CD4-positive, alpha-beta memory T cell (primary cell): ENCODE data around the gene ALOX5. TPM values are rescaled to one million over a fixed set of nuclear protein-coding genes. Genes with fewer than 3 reads are reported as not detected.

ENCODE experiments used
- CTCF ChIA-PET: fragments of 350-600 bp; sonication (Branson Sonifier 250); formaldehyde crosslinking; loops from one replicate; lab custom pipeline; 2021; ENCODE audit warnings: inconsistent platforms; ENCODE audit not compliant: partially characterized antibody; lab: Charles Lee
- POLR2A ChIA-PET: fragments of 350-600 bp; sonication (Branson Sonifier 250); formaldehyde crosslinking; loops from one replicate; lab custom pipeline; 2021; ENCODE audit not compliant: partially characterized antibody; lab: Charles Lee
- DNase-seq, 5 donors: peaks; one replicate each; pipeline versions ENCODE4 v3.0.0 to v3.0.0-alpha.2; 2020 to 2022; ENCODE audit warnings: mixed read lengths in 1 of 5
- H3K27ac ChIP-seq: one replicate; pipeline ENCODE4 v1.7.0; 2013; ENCODE audit warnings: low read depth, low read length
- H3K27me3 ChIP-seq: 2 replicates; pipeline ENCODE4 v1.7.0; 2013; ENCODE audit warnings: mild to moderate bottlenecking, low read length, moderate library complexity; ENCODE audit not compliant: insufficient read depth
- H3K36me3 ChIP-seq: 2 replicates; pipeline ENCODE4 v1.7.0; 2013; ENCODE audit warnings: mild to moderate bottlenecking, low read length, moderate library complexity; ENCODE audit not compliant: insufficient read depth
- H3K4me1 ChIP-seq: 2 replicates; pipeline ENCODE4 v1.7.0; 2013; ENCODE audit warnings: mild to moderate bottlenecking, low read length, moderate library complexity; ENCODE audit not compliant: insufficient read depth
- H3K4me3 ChIP-seq, 2 donors: one replicate each; pipeline ENCODE4 v1.7.0; 2013; ENCODE audit warnings: low read length in 2 of 2, mild to moderate bottlenecking in 1 of 2
- H3K9me3 ChIP-seq, 2 donors: one replicate each; pipeline ENCODE4 v1.7.0; 2013; ENCODE audit warnings: low read length in 2 of 2, control low read depth in 1 of 2; ENCODE audit not compliant: control insufficient read depth in 1 of 2
- H3K27ac Mint-ChIP-seq, 7 donors: one replicate each; pipeline ENCODE4 v1.8.0; 2020 to 2021; ENCODE audit warnings: mixed read lengths in 7 of 7, mild to moderate bottlenecking in 6 of 7, inconsistent platforms in 3 of 7, moderate library complexity in 3 of 7
- H3K27me3 Mint-ChIP-seq, 2 donors: one replicate each; pipeline ENCODE4 v1.8.0; 2020 to 2021; ENCODE audit warnings: mixed read lengths in 2 of 2
- H3K36me3 Mint-ChIP-seq, 2 donors: one replicate each; pipeline ENCODE4 v1.8.0; 2020 to 2021; ENCODE audit warnings: mixed read lengths in 2 of 2, inconsistent platforms in 1 of 2, mild to moderate bottlenecking in 1 of 2
- H3K4me1 Mint-ChIP-seq, 4 donors: one replicate each; pipeline ENCODE4 v1.8.0; 2020 to 2021; ENCODE audit warnings: mixed read lengths in 4 of 4, mild to moderate bottlenecking in 1 of 4
- H3K4me3 Mint-ChIP-seq, 8 donors: one replicate each; pipeline ENCODE4 v1.8.0; 2020 to 2021; ENCODE audit warnings: mixed read lengths in 8 of 8, mild to moderate bottlenecking in 7 of 8, moderate library complexity in 6 of 8, inconsistent platforms in 3 of 8
- H3K9me3 Mint-ChIP-seq, 8 donors: one replicate each; pipeline ENCODE4 v1.8.0; 2020 to 2021; ENCODE audit warnings: mixed read lengths in 8 of 8, mild to moderate bottlenecking in 5 of 8, inconsistent platforms in 3 of 8, moderate library complexity in 1 of 8
- intact Hi-C: fragments of 100-400 bp; cut with micrococcal nuclease; formaldehyde crosslinking; loops from one replicate; pipeline ENCODE4 v1.15.1; 2023
- polyA plus RNA-seq, 2 donors: library from polyadenylated mRNA; unstranded; fragments of 300-500 nt; fragmentation: Illumina TruSeq; gene quantifications; one replicate each; pipeline ENCODE4 v1.2.3, GENCODE V29; 2021
- total RNA-seq, 2 experiments: library from RNA; stranded (reverse); gene quantifications; one replicate each; pipeline ENCODE4 v1.2.3, GENCODE V29; 2021

The ALOX5 gene
- total and polyA plus RNA-seq, 4 experiments from 2014 or later = 3.1 to 30.3 (median 9.3) TPM

DNA sequence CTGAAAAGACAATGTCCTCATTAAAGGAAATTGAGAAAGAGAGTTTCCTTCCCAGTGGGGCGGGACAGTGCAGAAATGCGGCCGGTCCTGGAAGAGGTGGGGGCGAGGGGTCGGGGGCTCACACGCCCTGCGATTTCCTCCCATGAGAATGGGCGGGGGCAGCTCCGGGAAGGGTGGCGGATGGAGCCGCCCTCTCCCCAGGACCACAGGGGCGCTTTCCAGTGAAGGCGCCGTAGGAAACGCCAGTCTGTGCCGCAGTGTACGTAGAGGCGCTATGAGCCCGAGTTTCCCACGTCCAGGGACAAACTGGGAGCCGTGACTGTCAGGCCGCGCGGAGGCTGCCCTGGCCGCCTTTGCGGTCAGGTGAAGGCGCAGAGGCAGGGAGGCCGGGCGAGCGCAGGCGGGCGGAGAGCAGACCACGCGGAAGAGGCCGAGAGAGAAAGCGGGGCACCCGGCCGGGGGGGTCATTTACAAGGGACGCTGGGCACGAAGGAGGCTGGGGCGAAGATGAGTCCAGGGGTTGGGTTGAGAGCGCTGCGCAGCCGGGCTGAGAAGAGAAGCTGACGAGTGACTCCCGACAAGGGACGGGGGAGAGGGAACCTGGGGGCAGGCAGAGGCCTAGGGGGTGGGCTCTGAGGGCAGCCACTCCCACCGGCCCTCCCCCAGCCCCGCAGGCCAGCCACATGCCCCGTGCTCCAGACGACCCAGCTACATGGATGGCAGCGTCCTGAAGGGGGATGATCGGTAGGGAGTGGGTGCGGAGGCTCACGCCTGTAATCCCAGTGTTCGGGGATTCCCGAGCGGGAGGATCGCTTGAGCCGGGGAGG is 45.0 kb downstream of the ALOX5 start:
- peak; percentile 26 to 61 (median 36) for DNase-seq
- peak overlapping the region; percentile 21 to 56 for H3K4me3 ChIP-seq
- CTCF ChIA-PET = interaction anchor here (0.9 to 1.3 kb wide), 3 partner anchors 9 to 45 kb away, joined by 3 read pairs; no protein-coding TSS in a partner anchor
- H3K27ac ChIP-seq = peak overlapping the region; percentile 82
- no peaks in the 10 kb centered on the region for H3K9me3 ChIP-seq
- no peaks in the 10 kb centered on the region for H3K36me3 ChIP-seq
- peaks cover 38 to 76% (median 54%) of the 10 kb centered on the region in 4 donors for H3K4me1 Mint-ChIP-seq
- H3K27ac Mint-ChIP-seq = peak overlapping the region; percentile 89 to 97 (median 97)
- H3K4me1 ChIP-seq = peaks cover 69% of the 10 kb centered on the region
- peaks cover 0 to 2% of the 10 kb centered on the region in 2 donors for H3K36me3 Mint-ChIP-seq
- no peaks in the 10 kb centered on the region for H3K27me3 ChIP-seq
- intact Hi-C loops = no loop called here
- POLR2A ChIA-PET = interaction anchor here (0.8 to 2.9 kb wide), 7 partner anchors 14 to 1610 kb away, joined by 3 to 9 read pairs (median 5); no protein-coding TSS in a partner anchor
- H3K4me3 Mint-ChIP-seq = peak overlapping the region; percentile 89 to 95 (median 92)
- peaks cover 0 to 4% (median 0%) of the 10 kb centered on the region in 8 donors for H3K9me3 Mint-ChIP-seq
- no peaks in the 10 kb centered on the region for H3K27me3 Mint-ChIP-seq

DNA sequence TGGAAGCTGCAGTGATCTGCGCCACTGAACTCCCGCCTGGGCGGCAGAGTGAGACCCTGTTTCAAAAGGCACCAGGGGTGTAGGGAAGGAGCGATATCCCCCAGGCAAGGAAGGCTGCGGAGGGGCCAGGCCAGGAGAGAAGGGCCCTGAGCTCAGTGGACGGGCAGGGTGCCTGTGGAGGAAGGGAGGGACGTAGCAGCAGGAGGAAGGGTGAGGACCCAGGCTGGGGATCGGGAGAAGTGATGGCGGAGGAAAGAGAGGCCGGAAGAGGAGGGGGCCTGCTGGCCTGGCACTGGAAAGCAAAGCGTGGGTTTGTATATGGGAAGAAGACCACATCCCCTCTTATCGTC is 45.6 kb downstream of the ALOX5 start:
- intact Hi-C loops = loop anchor here (2.0 kb wide), 2 partner anchors 47 to 253 kb away; partner anchors contain the start of gene ZFAND4
- Histone ChIP-seq H3K36me3 (no peaks in the 10 kb centered on the region), H3K4me3 (peak overlapping the region; percentile 21 to 56), H3K27me3 (no peaks in the 10 kb centered on the region), H3K27ac (peak overlapping the region; percentile 82), H3K9me3 (no peaks in the 10 kb centered on the region), H3K4me1 (peaks cover 69% of the 10 kb centered on the region)
- peaks cover 0 to 4% (median 0%) of the 10 kb centered on the region in 8 donors for H3K9me3 Mint-ChIP-seq
- no peak for DNase-seq
- ChIA-PET POLR2A (interaction anchor here (0.8 to 2.9 kb wide), 10 partner anchors 9 to 253 kb away, joined by 3 to 9 read pairs (median 4); partner anchors contain the start of gene ZFAND4), CTCF (interaction anchor here (1.1 to 1.3 kb wide), 2 partner anchors 10 to 45 kb away, joined by 3 read pairs; no protein-coding TSS in a partner anchor)
- peak overlapping the region; percentile 89 to 95 (median 92) for H3K4me3 Mint-ChIP-seq
- H3K27me3 Mint-ChIP-seq = no peaks in the 10 kb centered on the region
- peaks cover 0 to 2% of the 10 kb centered on the region in 2 donors for H3K36me3 Mint-ChIP-seq
- H3K27ac Mint-ChIP-seq = peak overlapping the region; percentile 89 to 97 (median 97)
- peaks cover 41 to 81% (median 59%) of the 10 kb centered on the region in 4 donors for H3K4me1 Mint-ChIP-seq

- H3K36me3 Mint-ChIP-seq = peaks cover 0 to 2% of the 10 kb centered on the region in 2 donors
These were observed 46.6 kb downstream of the ALOX5 start for GRCh38 chr10:45420453-45421192.

DNA sequence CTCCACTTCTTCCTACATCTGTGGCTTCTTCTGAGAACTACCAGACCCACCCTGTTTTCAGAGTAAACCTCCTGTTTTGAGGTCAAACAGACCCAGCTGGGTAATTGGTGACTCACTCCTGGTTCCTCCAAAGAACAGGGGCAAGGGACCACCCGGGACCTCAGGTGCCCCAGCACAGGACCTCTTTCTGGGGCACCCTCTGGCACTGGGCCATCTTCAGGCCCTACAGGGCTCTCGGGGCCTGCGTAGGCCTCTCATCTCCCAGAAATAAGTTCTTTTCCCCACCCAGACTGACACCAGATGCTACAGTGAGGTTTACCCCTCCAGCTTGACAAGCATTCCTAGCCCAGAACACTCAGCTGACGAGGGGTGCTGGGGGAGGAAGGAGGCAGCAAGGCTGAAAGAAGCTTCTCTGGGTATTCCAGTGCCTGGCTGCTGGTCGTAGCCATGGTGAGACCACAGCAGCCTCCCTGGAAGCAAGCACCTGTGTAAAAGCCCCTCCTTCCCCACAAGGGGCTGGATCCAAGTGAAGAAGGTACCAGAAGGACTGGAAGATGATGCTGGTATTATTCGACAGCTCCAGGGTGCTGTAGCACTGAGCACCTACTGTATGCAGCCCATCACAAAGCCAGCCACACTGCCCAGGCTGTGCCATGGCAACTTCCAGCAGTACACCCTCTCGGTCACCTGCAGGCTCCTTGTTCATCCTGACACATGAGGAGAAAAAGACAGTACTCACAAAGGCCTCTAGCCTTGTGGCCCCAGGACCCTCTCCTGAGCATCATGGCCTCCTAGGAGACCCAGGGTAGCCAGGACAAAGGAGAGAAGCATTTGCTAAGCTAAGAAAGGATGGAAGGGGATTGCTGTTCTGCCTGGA is 47.4 kb downstream of the ALOX5 start:
- peaks cover 80% of the 10 kb centered on the region for H3K4me1 ChIP-seq
- no peaks in the 10 kb centered on the region for H3K27me3 ChIP-seq
- H3K36me3 Mint-ChIP-seq = peaks cover 0 to 2% of the 10 kb centered on the region in 2 donors
- H3K27ac ChIP-seq = peak overlapping the region; percentile 82
- intact Hi-C loops = loop anchor here (2.0 kb wide), 2 partner anchors 49 to 251 kb away; partner anchors contain the start of gene ZFAND4
- CTCF ChIA-PET = interaction anchor here (0.8 to 0.9 kb wide), 2 partner anchors 9 to 43 kb away, joined by 3 to 4 read pairs; no protein-coding TSS in a partner anchor
- H3K4me1 Mint-ChIP-seq = peaks cover 48 to 89% (median 68%) of the 10 kb centered on the region in 4 donors
- H3K4me3 ChIP-seq = peak overlapping the region in 1 of 2 donors; percentile 39
- peak overlapping the region; percentile 89 to 97 (median 97) for H3K27ac Mint-ChIP-seq
- no peaks in the 10 kb centered on the region for H3K27me3 Mint-ChIP-seq
- H3K36me3 ChIP-seq = no peaks in the 10 kb centered on the region
- peaks cover 0 to 3% (median 0%) of the 10 kb centered on the region in 8 donors for H3K9me3 Mint-ChIP-seq
- H3K4me3 Mint-ChIP-seq = peak overlapping the region; percentile 16 to 95 (median 92)
- DNase-seq = peak; percentile 16 to 67 (median 29)
- H3K9me3 ChIP-seq = no peaks in the 10 kb centered on the region
- POLR2A ChIA-PET = interaction anchor here (1.1 to 2.9 kb wide), 5 partner anchors 10 to 68 kb away, joined by 3 to 9 read pairs (median 5); no protein-coding TSS in a partner anchor

More at GRCh38 chr10:45420453-45421192, 46.6 kb downstream of the ALOX5 start:
- Histone ChIP-seq H3K27me3 (no peaks in the 10 kb centered on the region), H3K36me3 (no peaks in the 10 kb centered on the region), H3K4me1 (peaks cover 72% of the 10 kb centered on the region), H3K4me3 (peak overlapping the region; percentile 32 to 39), H3K27ac (peak overlapping the region; percentile 82), H3K9me3 (no peaks in the 10 kb centered on the region)
- Mint-ChIP-seq H3K27me3 (no peaks in the 10 kb centered on the region), H3K4me1 (peaks cover 41 to 82% (median 63%) of the 10 kb centered on the region in 4 donors), H3K9me3 (peaks cover 0 to 4% (median 0%) of the 10 kb centered on the region in 8 donors), H3K4me3 (peak overlapping the region; percentile 89 to 95 (median 92)), H3K27ac (peak overlapping the region; percentile 89 to 97 (median 97))
- intact Hi-C loops = loop anchor here (2.0 kb wide), 2 partner anchors 48 to 252 kb away; partner anchors contain the start of gene ZFAND4
- DNase-seq = peak; percentile 48 to 79 (median 54)
- ChIA-PET CTCF (no interaction called here), POLR2A (interaction anchor here (1.0 to 2.9 kb wide), 11 partner anchors 8 to 306 kb away, joined by 3 to 9 read pairs (median 4); partner anchors contain the start of genes WASHC2C and ZFAND4)

GRCh38 chr10:45422207-45422865 is 48.3 kb downstream of the ALOX5 start:
- no peak for DNase-seq
- Histone ChIP-seq H3K36me3 (no peaks in the 10 kb centered on the region), H3K27me3 (no peaks in the 10 kb centered on the region), H3K27ac (peak overlapping the region; percentile 82), H3K4me3 (no peak overlapping the region), H3K4me1 (peaks cover 78% of the 10 kb centered on the region), H3K9me3 (no peaks in the 10 kb centered on the region)
- Mint-ChIP-seq H3K4me3 (peak overlapping the region in 5 of 8 donors; percentile 17 to 95 (median 39)), H3K4me1 (peaks cover 44 to 92% (median 68%) of the 10 kb centered on the region in 4 donors), H3K27ac (peak overlapping the region; percentile 89 to 97 (median 97)), H3K36me3 (peaks cover 0 to 2% of the 10 kb centered on the region in 2 donors), H3K9me3 (peaks cover 0 to 1% (median 0%) of the 10 kb centered on the region in 8 donors), H3K27me3 (no peaks in the 10 kb centered on the region)
- ChIA-PET CTCF (interaction anchor here (0.9 kb wide), 1 partner anchor 9 kb away, joined by 3 read pairs; no protein-coding TSS in a partner anchor), POLR2A (interaction anchor here (1.8 to 2.9 kb wide), 2 partner anchors 9 to 17 kb away, joined by 6 to 9 read pairs; no protein-coding TSS in a partner anchor)
- intact Hi-C loops = no loop called here
